Pancreas (tissue), 10 donors: ENCODE results near the gene SH3RF3. TPM values are rescaled to one million over a fixed set of nuclear protein-coding genes. Genes with fewer than 3 reads are reported as not detected.

Experiments
- ATAC-seq, 4 donors: fragments of 200-7000 bp; cut with Tn5 transposase; one replicate each; pipeline versions ENCODE4 v1.8.0 to v1.9.1; 2020; ENCODE audit warnings: mild to moderate bottlenecking in 4 of 4, moderate library complexity in 4 of 4
- DNase-seq, 6 donors: peaks; one replicate each; pipeline ENCODE4 v3.0.0-alpha.2; 2020
- FAIRE-seq: peaks from 2 replicates; lab custom pipeline; 2012; peaks lifted over from hg19 to GRCh38; lab: Jason Lieb, UNC
- H3K27ac ChIP-seq, 4 donors: fragments of 200-600 bp; sonication (generic); 1 replicate in 3 of 4; 2 replicates in 1 of 4; pipeline versions ENCODE4 v1.5.0 to v1.8.0; 2020
- H3K27me3 ChIP-seq, 4 donors: fragments of 200-600 bp; one replicate each; pipeline ENCODE4 v1.8.0; 2021
- H3K36me3 ChIP-seq, 3 donors: fragments of 200-600 bp; sonication (generic) in 1 of 3; one replicate each; pipeline versions ENCODE4 v1.5.0 to v1.8.0; 2020 to 2021
- H3K4me1 ChIP-seq, 3 donors: fragments of 200-600 bp; one replicate each; pipeline ENCODE4 v1.8.0; 2021
- H3K4me3 ChIP-seq, 4 donors: fragments of 200-600 bp; sonication (generic) in 2 of 4; one replicate each; pipeline versions ENCODE4 v1.5.0 to v1.8.0; 2020 to 2021
- H3K9me3 ChIP-seq, 4 donors: fragments of 200-600 bp; one replicate each; pipeline ENCODE4 v1.8.0; 2021
- CTCF ChIP-seq, 4 donors: fragments of 200-600 bp; sonication (generic) in 3 of 4; IDR thresholded peaks; one replicate each; pipeline versions ENCODE4 v1.5.0 to v1.8.0; 2021; ENCODE audit warnings: antibody characterized with exemption in 4 of 4
- WGBS, 2 donors: extraction: QIAGEN DNeasy Blood & Tissue Kit; methylation state at CpG; one replicate each; pipeline ENCODE4 v1.1.7; 2013; 5-methylcytosine and 5-hydroxymethylcytosine counted together
- intact Hi-C, 3 donors: fragments of 100-400 bp; cut with DNase I; formaldehyde crosslinking; loops; one replicate each; pipeline versions ENCODE4 v1.11.1 to v1.14.2; 2022
- polyA plus RNA-seq, 2 donors: library from polyadenylated mRNA; stranded (reverse); fragments of 200-250 nt; gene quantifications; one replicate each; pipeline ENCODE4 v1.2.3, GENCODE V29; 2013
- total RNA-seq, 6 donors: library from RNA; stranded (reverse); fragmentation: NEBNext Ultra II Directional in 4 of 6; extraction: Animal tissue kit (Norgen Biotek cat#: 25700) in 4 of 6; gene quantifications; one replicate each; pipeline versions ENCODE4 v1.2.1 to v1.2.4, GENCODE V29; 2021 to 2023
- donor health status: healthy with polysubstance abuse.
- donor health status: DM: no; HTN: no; CAD: no; lungs with moderate emphysema.
- donor health status: DM: no; HTN: no; CAD: no.
- donor health status: control.
- donor health status: control.
- donor health status: Bipolar disorder and iron deficiency.
- donor health status: DM: yes; HTN: yes; CAD: no.
- donor health status: DM: no; HTN: no; CAD: no.
- donor health status: DM: no; HTN: no; CAD: no.
- donor health status: DM: yes; HTN: yes; CAD: no.

SH3RF3 gene
- total and polyA plus RNA-seq, 8 donors = 1.1 to 3.5 (median 1.8) TPM

GRCh38 chr2:109174626-109175349 lies 45.8 kb downstream of the SH3RF3 start:
- no peak overlapping the region for H3K27ac ChIP-seq
- 80 to 92% methylated on average over 7 of the region's 7 CpGs for WGBS, 2 donors
- no peak for TF ChIP-seq CTCF (IDR thresholded peaks at IDR 0.05)
- no peaks in the 10 kb centered on the region for H3K27me3 ChIP-seq
- FAIRE-seq = no peak
- no peak for ATAC-seq
- no peak overlapping the region for H3K4me3 ChIP-seq
- no peaks in the 10 kb centered on the region for H3K36me3 ChIP-seq
- intact Hi-C loops = no loop called here
- no peak for DNase-seq
- no peaks in the 10 kb centered on the region for H3K9me3 ChIP-seq
- no peaks in the 10 kb centered on the region for H3K4me1 ChIP-seq

- no peak overlapping the region for H3K27ac ChIP-seq
- H3K9me3 ChIP-seq = no peaks in the 10 kb centered on the region
- DNase-seq (no peak), ATAC-seq (no peak), FAIRE-seq (no peak)
- no peaks in the 10 kb centered on the region for H3K27me3 ChIP-seq
- intact Hi-C loops = no loop called here
- no peak for TF ChIP-seq CTCF (IDR thresholded peaks at IDR 0.05)
- WGBS, 2 donors = 54 to 62% methylated on average over 3 of the region's 3 CpGs
- no peaks in the 10 kb centered on the region for H3K4me1 ChIP-seq
- H3K4me3 ChIP-seq = no peak overlapping the region
- H3K36me3 ChIP-seq = no peaks in the 10 kb centered on the region
Measured at GRCh38 chr2:109175350-109175678, 46.3 kb downstream of the SH3RF3 start.

- Histone ChIP-seq H3K9me3 (no peaks in the 10 kb centered on the region), H3K27me3 (no peaks in the 10 kb centered on the region), H3K27ac (no peak overlapping the region), H3K36me3 (no peaks in the 10 kb centered on the region), H3K4me1 (no peaks in the 10 kb centered on the region), H3K4me3 (no peak overlapping the region)
- intact Hi-C loops = no loop called here
- FAIRE-seq (no peak), ATAC-seq (no peak), DNase-seq (no peak)
- 31 to 33% methylated on average over 2 of the region's 2 CpGs for WGBS, 2 donors
- TF ChIP-seq CTCF (IDR thresholded peaks at IDR 0.05) = no peak
Measured at GRCh38 chr2:109176928-109177327, 47.9 kb downstream of the SH3RF3 start.

GRCh38 chr2:109177635-109178034 lies 48.6 kb downstream of the SH3RF3 start:
- no peak overlapping the region for H3K27ac ChIP-seq
- no peaks in the 10 kb centered on the region for H3K27me3 ChIP-seq
- H3K4me1 ChIP-seq = no peaks in the 10 kb centered on the region
- intact Hi-C loops = no loop called here
- DNase-seq (no peak), FAIRE-seq (no peak), ATAC-seq (no peak)
- no peak overlapping the region for H3K4me3 ChIP-seq
- H3K9me3 ChIP-seq = no peaks in the 10 kb centered on the region
- TF ChIP-seq CTCF (IDR thresholded peaks at IDR 0.05) = no peak
- no peaks in the 10 kb centered on the region for H3K36me3 ChIP-seq

GRCh38 chr2:109178968-109179367 lies 50.0 kb downstream of the SH3RF3 start:
- no peak for ATAC-seq
- Histone ChIP-seq H3K27ac (no peak overlapping the region), H3K4me3 (no peak overlapping the region), H3K9me3 (no peaks in the 10 kb centered on the region), H3K27me3 (no peaks in the 10 kb centered on the region), H3K4me1 (no peaks in the 10 kb centered on the region), H3K36me3 (no peaks in the 10 kb centered on the region)
- no peak for TF ChIP-seq CTCF (IDR thresholded peaks at IDR 0.05)
- DNase-seq = no peak
- WGBS, 2 donors = 69 to 81% methylated on average over 3 of the region's 3 CpGs
- FAIRE-seq = no peak
- intact Hi-C loops = no loop called here
